Ureter (tissue), 1 donor: ENCODE results near the gene CACNA1A. TPM values are rescaled to one million over a fixed set of nuclear protein-coding genes. Genes with fewer than 3 reads are reported as not detected.
"Not testable (repeated sequence)": the region's sequence is repeated elsewhere in the genome, so short reads cannot be mapped to it uniquely, and the experiment has no call there.

Experiments
- DNase-seq: peaks from one replicate; pipeline ENCODE4 v3.0.0-alpha.2; 2020; ENCODE audit warnings: low spot score
- total RNA-seq: library from RNA; stranded (reverse); gene quantifications from one replicate; pipeline ENCODE4 v1.2.4, GENCODE V29; 2023
- donor health status: DM: yes; HTN: yes; CAD: no.

Gene CACNA1A
- total RNA-seq: 2.2 TPM

GRCh38 chr19:13506471-13506820, at the start of gene CACNA1A:
Gene CACNA1A, minus strand, starts transcription at chr19:13506479. Its CDS starts 255 bp downstream, at chr19:13506224.
- DNase-seq: no peak

- DNase-seq: no peak
Measured at GRCh38 chr19:13554506-13555240, 48.4 kb upstream of the CACNA1A start.

GRCh38 chr19:13553880-13554400, 47.7 kb upstream of the CACNA1A start:
- DNase-seq: no peak

- no peak for DNase-seq
Measured at GRCh38 chr19:13548131-13548530, 41.9 kb upstream of the CACNA1A start.

- no peak for DNase-seq
Measured at GRCh38 chr19:13547102-13547501, 40.8 kb upstream of the CACNA1A start.

- no peak for DNase-seq
Measured at GRCh38 chr19:13544423-13544822, 38.1 kb upstream of the CACNA1A start.

GRCh38 chr19:13541554-13541953, 35.3 kb upstream of the CACNA1A start:
- no peak for DNase-seq

GRCh38 chr19:13539332-13539731, 33.1 kb upstream of the CACNA1A start:
- no peak for DNase-seq

- DNase-seq: no peak
Measured at GRCh38 chr19:13538601-13539253, 32.4 kb upstream of the CACNA1A start.

GRCh38 chr19:13537454-13537853, 31.2 kb upstream of the CACNA1A start:
- DNase-seq: no peak

GRCh38 chr19:13530720-13531119, 24.4 kb upstream of the CACNA1A start:
- no peak for DNase-seq

- DNase-seq: not testable (repeated sequence)
Measured at GRCh38 chr19:13529721-13530120, 23.4 kb upstream of the CACNA1A start.

- no peak for DNase-seq
Measured at GRCh38 chr19:13526552-13526951, 20.3 kb upstream of the CACNA1A start.

- DNase-seq: no peak
Measured at GRCh38 chr19:13521066-13521465, 14.8 kb upstream of the CACNA1A start.

- no peak for DNase-seq
Measured at GRCh38 chr19:13511947-13512346, 5.7 kb upstream of the CACNA1A start.

- DNase-seq: no peak
Measured at GRCh38 chr19:13507053-13507611, 853 bp upstream of the CACNA1A start.

- DNase-seq: no peak
Measured at GRCh38 chr19:13505761-13506470, 363 bp downstream of the CACNA1A start.

- DNase-seq: no peak
Measured at GRCh38 chr19:13505164-13505695, 1.0 kb downstream of the CACNA1A start.

GRCh38 chr19:13503570-13504235, 2.6 kb downstream of the CACNA1A start:
- DNase-seq: no peak

GRCh38 chr19:13502231-13502630, 4.0 kb downstream of the CACNA1A start:
- DNase-seq: no peak

- DNase-seq: no peak
Measured at GRCh38 chr19:13499692-13500091, 6.6 kb downstream of the CACNA1A start.
